Measurements from ENCODE around the gene MMP25.
"Not testable (repeated sequence)": the region's sequence is repeated elsewhere in the genome, so short reads cannot be mapped to it uniquely, and the experiment has no call there.

The MMP25 gene

DNA sequence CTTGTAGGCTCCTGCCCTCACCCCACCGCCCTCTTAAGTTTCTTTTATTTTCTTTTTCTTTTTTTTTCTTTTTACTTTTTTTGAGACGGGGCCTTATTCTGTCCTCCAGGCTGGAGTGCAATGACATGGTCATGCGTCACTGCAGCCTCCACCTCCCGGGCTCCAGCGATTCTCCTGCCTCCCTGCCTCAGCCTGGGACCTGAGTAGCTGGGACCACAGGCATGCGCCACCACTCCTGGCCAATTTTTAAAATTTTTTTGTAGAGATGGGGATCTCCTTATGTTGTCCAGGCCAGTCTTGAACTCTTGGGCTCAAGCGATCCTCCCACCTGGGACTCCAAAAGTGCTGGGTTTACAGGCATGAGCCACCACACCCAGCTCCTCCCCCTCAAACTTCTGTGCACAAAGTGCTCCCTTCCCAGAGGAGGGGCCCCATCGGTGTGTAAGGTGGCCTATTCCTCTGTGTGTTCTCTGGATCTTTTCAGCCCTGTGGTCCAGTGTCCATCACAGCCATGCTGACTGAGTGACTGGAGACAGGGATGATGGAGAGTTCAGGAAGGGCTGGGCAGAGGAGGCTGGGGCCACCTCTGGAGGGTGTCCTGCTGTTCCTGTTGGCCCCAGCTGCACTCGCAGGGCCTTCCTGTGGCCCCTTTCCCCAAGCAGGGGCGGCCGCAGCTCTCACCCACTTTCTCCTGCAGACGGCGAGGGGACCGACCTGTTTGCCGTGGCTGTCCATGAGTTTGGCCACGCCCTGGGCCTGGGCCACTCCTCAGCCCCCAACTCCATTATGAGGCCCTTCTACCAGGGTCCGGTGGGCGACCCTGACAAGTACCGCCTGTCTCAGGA is 10.2 kb downstream of the MMP25 start:
- no peak for DNase-seq

GRCh38 chr16:3057181-3058138 is 11.1 kb downstream of the MMP25 start:
- DNase-seq, result no peak

- peak in 2 of 4 experiments; percentile 41 to 58 for DNase-seq
Measured at GRCh38 chr16:3058139-3059030, 12.0 kb downstream of the MMP25 start.

- DNase-seq, result peak; percentile 89 to 97 (median 95)
Measured at GRCh38 chr16:3059041-3059722, 12.8 kb downstream of the MMP25 start.

- no peak for DNase-seq
Measured at GRCh38 chr16:3059723-3060242, 13.4 kb downstream of the MMP25 start.

DNA sequence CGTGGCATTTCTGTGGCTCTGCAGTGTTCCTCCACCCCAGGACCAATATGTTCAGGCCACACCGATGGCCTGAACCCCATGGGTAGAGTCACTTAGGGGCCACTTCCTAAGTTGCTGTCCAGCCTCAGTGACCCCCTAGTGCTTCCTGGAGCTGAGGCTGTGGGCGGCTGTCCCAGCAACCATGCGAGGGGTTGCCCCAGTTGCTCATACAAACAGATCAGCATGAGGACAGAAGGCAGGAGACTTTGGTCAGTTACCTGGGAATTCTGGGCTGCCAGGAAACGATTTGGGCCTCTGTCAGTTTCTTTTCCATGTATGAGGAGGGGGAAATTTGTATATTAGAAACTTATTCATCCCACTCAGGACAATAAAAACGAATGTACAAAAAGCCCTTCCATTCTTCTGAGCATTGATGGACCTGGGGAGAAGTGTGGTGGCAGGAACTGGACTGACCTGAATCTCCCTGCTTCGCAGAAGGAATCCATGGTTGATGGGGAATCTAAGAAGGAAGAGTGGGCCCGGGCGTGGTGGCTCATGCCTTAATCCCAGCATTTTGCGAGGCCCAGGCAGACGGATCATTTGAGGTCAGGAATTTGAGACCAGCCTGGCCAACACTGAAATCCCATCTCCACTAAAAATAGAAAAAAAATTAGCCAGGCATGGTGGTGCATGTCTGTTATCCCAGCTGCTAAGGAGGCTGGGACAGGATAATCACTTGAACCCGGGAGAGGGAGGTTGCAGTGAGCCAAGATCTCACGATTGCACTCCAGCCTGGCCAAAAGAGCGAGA is 14.2 kb downstream of the MMP25 start:
- no peak for DNase-seq

GRCh38 chr16:3062553-3062952 is 16.2 kb downstream of the MMP25 start:
- DNase-seq, result no peak

GRCh38 chr16:3063625-3064386 is 17.4 kb downstream of the MMP25 start:
- DNase-seq, result no peak

GRCh38 chr16:3065069-3065741 is 18.8 kb downstream of the MMP25 start, which contains the start of gene IL32:
IL32 (plus strand) TSS chr16:3065640; CDS start chr16:3065812, 172 bp downstream.
- DNase-seq, result no peak

GRCh38 chr16:3065742-3066439 is 19.5 kb downstream of the MMP25 start:
- no peak for DNase-seq

- DNase-seq, result no peak
Measured at GRCh38 chr16:3066440-3066748, 20.0 kb downstream of the MMP25 start.

- no peak for DNase-seq
Measured at GRCh38 chr16:3068487-3068886, 22.1 kb downstream of the MMP25 start.

DNA sequence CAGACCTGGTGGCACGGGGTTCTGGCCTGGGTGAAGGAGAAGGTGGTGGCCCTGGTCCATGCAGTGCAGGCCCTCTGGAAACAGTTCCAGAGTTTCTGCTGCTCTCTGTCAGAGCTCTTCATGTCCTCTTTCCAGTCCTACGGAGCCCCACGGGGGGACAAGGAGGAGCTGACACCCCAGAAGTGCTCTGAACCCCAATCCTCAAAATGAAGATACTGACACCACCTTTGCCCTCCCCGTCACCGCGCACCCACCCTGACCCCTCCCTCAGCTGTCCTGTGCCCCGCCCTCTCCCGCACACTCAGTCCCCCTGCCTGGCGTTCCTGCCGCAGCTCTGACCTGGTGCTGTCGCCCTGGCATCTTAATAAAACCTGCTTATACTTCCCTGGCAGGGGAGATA is 22.8 kb downstream of the MMP25 start:
- DNase-seq, result not testable (repeated sequence)

- DNase-seq, result no peak
Measured at GRCh38 chr16:3070608-3071111, 24.3 kb downstream of the MMP25 start.

- no peak for DNase-seq
Measured at GRCh38 chr16:3071655-3072054, 25.3 kb downstream of the MMP25 start.

- DNase-seq, result not testable (repeated sequence)
Measured at GRCh38 chr16:3072148-3072547, 25.8 kb downstream of the MMP25 start.

GRCh38 chr16:3072576-3073263 is 26.4 kb downstream of the MMP25 start:
- not testable (repeated sequence) for DNase-seq

DNA sequence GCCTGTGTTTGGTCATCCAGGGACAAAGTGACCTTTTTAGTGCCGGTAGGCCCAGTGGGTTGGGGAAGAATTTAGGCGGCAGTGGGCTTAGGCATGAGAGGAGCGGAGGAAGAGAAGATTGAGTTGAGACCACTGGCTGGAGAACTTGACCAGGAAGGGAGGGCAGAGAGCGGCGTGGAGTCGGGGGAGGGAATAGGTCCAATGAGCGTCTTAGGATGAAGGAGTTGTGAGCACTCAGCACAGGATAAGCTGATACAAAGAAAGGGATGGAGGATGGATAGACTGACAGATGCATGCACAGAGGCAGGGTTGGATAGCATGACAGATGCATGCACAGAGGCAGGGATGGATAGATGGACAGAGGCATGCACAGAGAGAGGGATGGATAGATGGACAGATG is 27.1 kb downstream of the MMP25 start:
- DNase-seq, result no peak

All from suppressor macrophage (primary cell).